HG03521 (cell line): ENCODE measurements around the gene PTGER4.
"Not testable (repeated sequence)": the region's sequence is repeated elsewhere in the genome, so short reads cannot be mapped to it uniquely, and the experiment has no call there.

Experiments used
- ATAC-seq: cut with Tn5 transposase; IDR thresholded peaks from one replicate; pipeline ENCODE4 v1.9.1; 2021; ENCODE audit warnings: mild to moderate bottlenecking, moderate library complexity; ENCODE audit not compliant: unreplicated experiment

Gene PTGER4

GRCh38 chr5:40679913-40680681 is at the start of gene PTGER4:
Gene PTGER4 (plus strand): TSS chr5:40679915. CDS start chr5:40680994, 1,079 bp downstream.
- peak; percentile 23 for ATAC-seq

- ATAC-seq, result no peak
Observed at GRCh38 chr5:40630126-40630525, 49.6 kb upstream of the PTGER4 start.

- no peak for ATAC-seq
Observed at GRCh38 chr5:40631236-40631635, 48.5 kb upstream of the PTGER4 start.

- ATAC-seq, result no peak
Observed at GRCh38 chr5:40634154-40634553, 45.6 kb upstream of the PTGER4 start.

- no peak for ATAC-seq
Observed at GRCh38 chr5:40634593-40634992, 45.1 kb upstream of the PTGER4 start.

GRCh38 chr5:40639531-40639930 is 40.2 kb upstream of the PTGER4 start:
- not testable (repeated sequence) for ATAC-seq

- no peak for ATAC-seq
Observed at GRCh38 chr5:40646266-40646665, 33.4 kb upstream of the PTGER4 start.

GRCh38 chr5:40648150-40648549 is 31.6 kb upstream of the PTGER4 start:
- no peak for ATAC-seq

GRCh38 chr5:40649463-40650030 is 30.2 kb upstream of the PTGER4 start:
- no peak for ATAC-seq

- no peak for ATAC-seq
Observed at GRCh38 chr5:40651201-40651600, 28.5 kb upstream of the PTGER4 start.

- ATAC-seq, result no peak
Observed at GRCh38 chr5:40652441-40653220, 27.1 kb upstream of the PTGER4 start.

GRCh38 chr5:40653221-40654022 is 26.3 kb upstream of the PTGER4 start:
- ATAC-seq, result no peak

- no peak for ATAC-seq
Observed at GRCh38 chr5:40654377-40654991, 25.2 kb upstream of the PTGER4 start.

GRCh38 chr5:40655138-40655537 is 24.6 kb upstream of the PTGER4 start:
- ATAC-seq, result no peak

GRCh38 chr5:40656091-40656490 is 23.6 kb upstream of the PTGER4 start:
- ATAC-seq, result not testable (repeated sequence)

- no peak for ATAC-seq
Observed at GRCh38 chr5:40656766-40657165, 22.9 kb upstream of the PTGER4 start.

- ATAC-seq, result no peak
Observed at GRCh38 chr5:40660751-40661150, 19.0 kb upstream of the PTGER4 start.

- ATAC-seq, result no peak
Observed at GRCh38 chr5:40665635-40666298, 13.9 kb upstream of the PTGER4 start.

- ATAC-seq, result no peak
Observed at GRCh38 chr5:40666657-40667056, 13.1 kb upstream of the PTGER4 start.

- ATAC-seq, result no peak
Observed at GRCh38 chr5:40667161-40667663, 12.5 kb upstream of the PTGER4 start.
